GM12878 (cell line): ENCODE data around the gene FBRSL1. TPM values are rescaled to one million over a fixed set of nuclear protein-coding genes. Genes with fewer than 3 reads are reported as not detected.

Experiments
- ATAC-seq: fragments of 200-7000 bp; cut with Tn5 transposase; 3 replicates; pipeline ENCODE4 v1.9.1; 2020; ENCODE audit warnings: mild to moderate bottlenecking, moderate library complexity
- BruUV-seq: library from RNA; stranded (reverse); fragments of 400-500 nt; replicated peaks from 2 replicates; lab custom pipeline; 2021; lab: Mats Ljungman, UMichigan
- CTCF ChIA-PET: fragments of 300-600 bp; sonication (Branson Sonifier 250); formaldehyde crosslinking; extraction: SDS; loops from one replicate; lab custom pipeline; 2021; ENCODE audit warnings: inconsistent platforms; lab: Yijun Ruan, JAX
- POLR2A ChIA-PET: fragments of 350-600 bp; formaldehyde crosslinking; extraction: SDS; loops from one replicate; lab custom pipeline; 2021; ENCODE audit warnings: inconsistent platforms; lab: Charles Lee
- RAD21 ChIA-PET: fragments of 300-600 bp; sonication (Branson Sonifier 250); formaldehyde crosslinking; loops from one replicate; lab custom pipeline; 2023; ENCODE audit warnings: antibody characterized with exemption; ENCODE audit not compliant: unreplicated experiment; lab: Charles Lee
- SMC1A ChIA-PET: fragments of 300-600 bp; sonication (Branson Sonifier 250); formaldehyde crosslinking; loops from one replicate; lab custom pipeline; 2023; ENCODE audit not compliant: unreplicated experiment, uncharacterized antibody; lab: Charles Lee
- DNase-seq: peaks from one replicate; pipeline ENCODE4 v3.0.0-alpha.2; 2011; ENCODE audit warnings: low read depth, low spot score
- FAIRE-seq: peaks from 3 replicates; lab custom pipeline; 2011; peaks lifted over from hg19 to GRCh38; lab: Jason Lieb, UNC
- H2AFZ ChIP-seq: 2 replicates; pipeline ENCODE4 v1.6.0; 2011; ENCODE audit warnings: low read depth, low read length, control low read depth; ENCODE audit not compliant: control insufficient read depth
- H3K27ac ChIP-seq: 2 replicates; pipeline ENCODE4 v1.5.1; 2011; ENCODE audit warnings: control low read depth; ENCODE audit not compliant: control insufficient read depth, insufficient read depth
- H3K27me3 ChIP-seq, 2 experiments: replicated peaks in 1 of 2; 2 replicates each; pipeline versions ENCODE4 v1.6.0 to v1.6.1; 2011; ENCODE audit warnings: low read length in 1 of 2; ENCODE audit not compliant: control insufficient read depth in 2 of 2, insufficient read depth in 2 of 2
- H3K36me3 ChIP-seq, 2 experiments: 2 replicates each; pipeline ENCODE4 v1.5.1; 2011; ENCODE audit warnings: low read length in 1 of 2; ENCODE audit not compliant: control insufficient read depth in 2 of 2, insufficient read depth in 2 of 2
- H3K4me1 ChIP-seq: 2 replicates; pipeline ENCODE4 v1.6.1; 2011; ENCODE audit warnings: mild to moderate bottlenecking, low read length, moderate library complexity, mixed read lengths; ENCODE audit not compliant: control insufficient read depth, insufficient read depth
- H3K4me2 ChIP-seq: 2 replicates; pipeline ENCODE4 v1.6.0; 2011; ENCODE audit warnings: control low read depth; ENCODE audit not compliant: control insufficient read depth, insufficient read depth
- H3K4me3 ChIP-seq: fragments of 200-600 bp; sonication (generic); 2 replicates; pipeline ENCODE4 v1.5.1; 2016
- H3K79me2 ChIP-seq: 2 replicates; pipeline ENCODE4 v1.6.0; 2011; ENCODE audit warnings: low read length; ENCODE audit not compliant: control insufficient read depth, insufficient read depth
- H3K9ac ChIP-seq: 2 replicates; pipeline ENCODE4 v1.8.0; 2011; ENCODE audit warnings: low read length, control low read depth, mixed read lengths; ENCODE audit not compliant: control insufficient read depth, insufficient read depth
- H3K9me3 ChIP-seq: replicated peaks from 3 replicates; pipeline ENCODE4 v1.5.1; 2011; ENCODE audit warnings: mild to moderate bottlenecking, low read length; ENCODE audit not compliant: control insufficient read depth, insufficient read depth
- H4K20me1 ChIP-seq: 2 replicates; pipeline ENCODE4 v1.6.0; 2011; ENCODE audit not compliant: control insufficient read depth, insufficient read depth
- BCL11A ChIP-seq: IDR thresholded peaks from 2 replicates; pipeline ENCODE4 v1.6.1; 2011; ENCODE audit warnings: low read depth, low read length
- IRF4 ChIP-seq: IDR thresholded peaks from 2 replicates; pipeline ENCODE4 v1.6.1; 2011; ENCODE audit warnings: low read depth, low read length
- JUND ChIP-seq: IDR thresholded peaks from 2 replicates; pipeline ENCODE4 v1.6.1; 2012; ENCODE audit warnings: low read depth, mild to moderate bottlenecking, low read length, improper control_type of control experiment, moderate library complexity
- KLF5 ChIP-seq: fragments of 450-650 bp; IDR thresholded peaks from 2 replicates; pipeline ENCODE4 v1.6.1; 2014; ENCODE audit warnings: mild to moderate bottlenecking; ENCODE audit not compliant: partially characterized antibody
- NBN ChIP-seq: fragments of 450-650 bp; IDR thresholded peaks from 2 replicates; pipeline ENCODE4 v1.6.1; 2016
- NR2C1 ChIP-seq: fragments of 450-650 bp; IDR thresholded peaks from 2 replicates; pipeline ENCODE4 v1.6.1; 2017; ENCODE audit warnings: antibody characterized with exemption, mild to moderate bottlenecking, moderate library complexity
- WGBS: methylation state at CpG from one replicate; pipeline ENCODE4 v1.1.6; 2016; ENCODE audit warnings: low lambda C conversion rate; ENCODE audit not compliant: insufficient replicate concordance, insufficient coverage; ENCODE audit errors: missing lambda C conversion rate; 5-methylcytosine and 5-hydroxymethylcytosine counted together
- in situ Hi-C: fragments of 300-500 bp; cut with MboI; formaldehyde crosslinking; loops from 9 replicates; pipeline ENCODE4 v1.14.3; 2018; ENCODE audit warnings: mixed read lengths
- intact Hi-C: fragments of 100-400 bp; cut with micrococcal nuclease; formaldehyde crosslinking; loops from one replicate; pipeline ENCODE4 v1.14.2; 2022; ENCODE audit not compliant: unreplicated experiment
- polyA plus RNA-seq, 11 experiments: library from polyadenylated mRNA; depleted of rRNA in 4 of 11; unstranded in 6 of 11; stranded (reverse) in 5 of 11; fragments of >200 nt; fragmentation: Nextera tagmentation in 4 of 11; fragmentation: Illumina TruSeq in 1 of 11; extraction: Ambion mirVana in 4 of 11; extraction: Trizol in 1 of 11; gene quantifications; 1 replicate in 1 of 11; 2 replicates in 10 of 11; pipeline versions ENCODE4 v1.2.1 to v1.2.3, GENCODE V29; 2011 to 2016; ENCODE audit warnings: inconsistent platforms in 2 of 11, missing spikeins in 2 of 11, low read depth in 1 of 11
- total RNA-seq, 4 experiments: library from RNA; depleted of rRNA in 3 of 4; stranded (reverse); fragments of >200 nt in 3 of 4; fragmentation: Illumina TruSeq in 1 of 4; extraction: Trizol in 1 of 4; gene quantifications; 2 replicates each; pipeline versions ENCODE4 v1.2.1 to v1.2.3, GENCODE V29; 2013 to 2021
- TF ChIP-seq, protein P1 (sequence below): fragments of 450-650 bp; conservative IDR thresholded peaks from 2 replicates; pipeline ENCODE4 v1.6.1; 2017; ENCODE audit warnings: mild to moderate bottlenecking, moderate library complexity
- TF ChIP-seq, protein P2 (sequence below): IDR thresholded peaks from 2 replicates; pipeline ENCODE4 v1.6.1; 2012; ENCODE audit warnings: low read depth, low read length, improper control_type of control experiment
- TF ChIP-seq, protein P3 (sequence below): fragments of 450-650 bp; IDR thresholded peaks from 2 replicates; pipeline ENCODE4 v1.6.1; 2016; ENCODE audit warnings: mild to moderate bottlenecking, moderate library complexity, borderline replicate concordance
- TF ChIP-seq, protein P4 (sequence below): fragments of 450-650 bp; IDR thresholded peaks from 2 replicates; pipeline ENCODE4 v1.6.1; 2017; ENCODE audit warnings: mild to moderate bottlenecking, moderate library complexity
- TF ChIP-seq, protein P5 (sequence below): IDR thresholded peaks from 2 replicates; pipeline ENCODE4 v1.6.1; 2011; ENCODE audit warnings: low read depth, mild to moderate bottlenecking, low read length, moderate library complexity, borderline replicate concordance; ENCODE audit errors: extremely low read depth

FBRSL1 gene
- total and polyA plus RNA-seq, 10 of the 15 experiments (the other 5 are each of a cell fraction or from before 2014, with no cell fraction given) = 0.19 to 55.1 (median 4.1) TPM

DNA sequence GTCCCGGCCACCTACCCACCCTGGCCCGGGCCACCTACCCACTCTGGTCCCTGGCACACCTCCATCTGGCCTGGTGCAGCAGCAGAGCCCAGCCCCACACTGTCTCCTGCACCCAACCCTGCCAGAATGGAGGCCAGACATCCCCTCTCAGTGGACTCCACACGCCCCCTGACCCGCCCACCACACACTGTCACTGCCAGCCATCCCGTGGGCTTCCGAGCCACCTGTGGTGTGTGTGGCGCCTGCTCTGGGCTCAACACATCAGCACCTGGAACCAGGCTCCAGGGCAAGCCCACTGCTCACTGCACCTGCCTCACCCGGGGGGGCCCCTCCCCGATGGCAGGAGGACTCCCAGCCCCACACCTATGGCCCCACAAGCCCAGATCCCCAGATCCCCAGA is 50.5 kb downstream of the FBRSL1 start (continued):
- TF ChIP-seq, protein P1, sequence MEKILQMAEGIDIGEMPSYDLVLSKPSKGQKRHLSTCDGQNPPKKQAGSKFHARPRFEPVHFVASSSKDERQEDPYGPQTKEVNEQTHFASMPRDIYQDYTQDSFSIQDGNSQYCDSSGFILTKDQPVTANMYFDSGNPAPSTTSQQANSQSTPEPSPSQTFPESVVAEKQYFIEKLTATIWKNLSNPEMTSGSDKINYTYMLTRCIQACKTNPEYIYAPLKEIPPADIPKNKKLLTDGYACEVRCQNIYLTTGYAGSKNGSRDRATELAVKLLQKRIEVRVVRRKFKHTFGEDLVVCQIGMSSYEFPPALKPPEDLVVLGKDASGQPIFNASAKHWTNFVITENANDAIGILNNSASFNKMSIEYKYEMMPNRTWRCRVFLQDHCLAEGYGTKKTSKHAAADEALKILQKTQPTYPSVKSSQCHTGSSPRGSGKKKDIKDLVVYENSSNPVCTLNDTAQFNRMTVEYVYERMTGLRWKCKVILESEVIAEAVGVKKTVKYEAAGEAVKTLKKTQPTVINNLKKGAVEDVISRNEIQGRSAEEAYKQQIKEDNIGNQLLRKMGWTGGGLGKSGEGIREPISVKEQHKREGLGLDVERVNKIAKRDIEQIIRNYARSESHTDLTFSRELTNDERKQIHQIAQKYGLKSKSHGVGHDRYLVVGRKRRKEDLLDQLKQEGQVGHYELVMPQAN = no peak
- TF ChIP-seq NBN = no peak

DNA sequence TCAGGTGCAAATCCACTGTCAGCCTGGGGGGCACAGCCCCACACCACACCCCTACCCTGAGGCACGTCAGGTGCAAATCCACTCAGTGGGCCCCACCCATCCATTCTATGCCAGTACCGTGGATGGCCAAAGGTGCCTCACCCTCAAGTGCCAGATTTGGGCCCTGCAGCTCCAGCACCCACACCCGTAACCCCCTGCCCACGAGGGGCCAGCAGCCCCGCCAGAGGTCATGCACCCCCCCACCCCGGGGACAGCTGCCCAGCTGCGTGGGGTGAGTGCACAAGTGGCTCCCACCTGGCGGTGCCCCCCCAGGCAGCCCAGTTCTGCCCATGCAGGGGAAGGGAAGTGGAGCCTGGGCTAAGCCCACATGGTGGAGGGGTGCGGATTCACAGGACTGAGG is 51.2 kb downstream of the FBRSL1 start:
- no peak overlapping the region for H2AFZ ChIP-seq
- FAIRE-seq (no peak), DNase-seq (no peak), ATAC-seq (no peak)
- H3K4me3 ChIP-seq = no peak overlapping the region
- CTCF ChIA-PET = no interaction called here
- no TSS peak for BruUV-seq
- no peak overlapping the region for H3K9ac ChIP-seq
- no peaks in the 10 kb centered on the region for H3K79me2 ChIP-seq
- SMC1A ChIA-PET = interaction anchor here (0.6 kb wide), 1 partner anchor 1017 kb away, joined by 3 read pairs; no protein-coding TSS in a partner anchor
- no peaks in the 10 kb centered on the region for H3K36me3 ChIP-seq
- POLR2A ChIA-PET = no interaction called here
- no peaks in the 10 kb centered on the region for H3K27me3 ChIP-seq
- RAD21 ChIA-PET = no interaction called here
- H4K20me1 ChIP-seq = no peaks in the 10 kb centered on the region
- no peak overlapping the region for H3K4me2 ChIP-seq
- no peak overlapping the region for H3K27ac ChIP-seq
- no peaks in the 10 kb centered on the region for H3K4me1 ChIP-seq
- in situ Hi-C loops (no loop called here), intact Hi-C loops (no loop called here)
- H3K9me3 ChIP-seq = no peaks in the 10 kb centered on the region
- WGBS = 79% methylated on average over 9 of the region's 9 CpGs
- TF ChIP-seq JUND = no peak
- TF ChIP-seq, protein P2, sequence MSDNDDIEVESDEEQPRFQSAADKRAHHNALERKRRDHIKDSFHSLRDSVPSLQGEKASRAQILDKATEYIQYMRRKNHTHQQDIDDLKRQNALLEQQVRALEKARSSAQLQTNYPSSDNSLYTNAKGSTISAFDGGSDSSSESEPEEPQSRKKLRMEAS = no peak
- no peak for TF ChIP-seq BCL11A
- no peak for TF ChIP-seq NR2C1
- TF ChIP-seq, protein P3, sequence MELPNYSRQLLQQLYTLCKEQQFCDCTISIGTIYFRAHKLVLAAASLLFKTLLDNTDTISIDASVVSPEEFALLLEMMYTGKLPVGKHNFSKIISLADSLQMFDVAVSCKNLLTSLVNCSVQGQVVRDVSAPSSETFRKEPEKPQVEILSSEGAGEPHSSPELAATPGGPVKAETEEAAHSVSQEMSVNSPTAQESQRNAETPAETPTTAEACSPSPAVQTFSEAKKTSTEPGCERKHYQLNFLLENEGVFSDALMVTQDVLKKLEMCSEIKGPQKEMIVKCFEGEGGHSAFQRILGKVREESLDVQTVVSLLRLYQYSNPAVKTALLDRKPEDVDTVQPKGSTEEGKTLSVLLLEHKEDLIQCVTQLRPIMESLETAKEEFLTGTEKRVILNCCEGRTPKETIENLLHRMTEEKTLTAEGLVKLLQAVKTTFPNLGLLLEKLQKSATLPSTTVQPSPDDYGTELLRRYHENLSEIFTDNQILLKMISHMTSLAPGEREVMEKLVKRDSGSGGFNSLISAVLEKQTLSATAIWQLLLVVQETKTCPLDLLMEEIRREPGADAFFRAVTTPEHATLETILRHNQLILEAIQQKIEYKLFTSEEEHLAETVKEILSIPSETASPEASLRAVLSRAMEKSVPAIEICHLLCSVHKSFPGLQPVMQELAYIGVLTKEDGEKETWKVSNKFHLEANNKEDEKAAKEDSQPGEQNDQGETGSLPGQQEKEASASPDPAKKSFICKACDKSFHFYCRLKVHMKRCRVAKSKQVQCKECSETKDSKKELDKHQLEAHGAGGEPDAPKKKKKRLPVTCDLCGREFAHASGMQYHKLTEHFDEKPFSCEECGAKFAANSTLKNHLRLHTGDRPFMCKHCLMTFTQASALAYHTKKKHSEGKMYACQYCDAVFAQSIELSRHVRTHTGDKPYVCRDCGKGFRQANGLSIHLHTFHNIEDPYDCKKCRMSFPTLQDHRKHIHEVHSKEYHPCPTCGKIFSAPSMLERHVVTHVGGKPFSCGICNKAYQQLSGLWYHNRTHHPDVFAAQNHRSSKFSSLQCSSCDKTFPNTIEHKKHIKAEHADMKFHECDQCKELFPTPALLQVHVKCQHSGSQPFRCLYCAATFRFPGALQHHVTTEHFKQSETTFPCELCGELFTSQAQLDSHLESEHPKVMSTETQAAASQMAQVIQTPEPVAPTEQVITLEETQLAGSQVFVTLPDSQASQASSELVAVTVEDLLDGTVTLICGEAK = no peak
- no peak for TF ChIP-seq KLF5
- no peak for TF ChIP-seq IRF4
- TF ChIP-seq, protein P4, sequence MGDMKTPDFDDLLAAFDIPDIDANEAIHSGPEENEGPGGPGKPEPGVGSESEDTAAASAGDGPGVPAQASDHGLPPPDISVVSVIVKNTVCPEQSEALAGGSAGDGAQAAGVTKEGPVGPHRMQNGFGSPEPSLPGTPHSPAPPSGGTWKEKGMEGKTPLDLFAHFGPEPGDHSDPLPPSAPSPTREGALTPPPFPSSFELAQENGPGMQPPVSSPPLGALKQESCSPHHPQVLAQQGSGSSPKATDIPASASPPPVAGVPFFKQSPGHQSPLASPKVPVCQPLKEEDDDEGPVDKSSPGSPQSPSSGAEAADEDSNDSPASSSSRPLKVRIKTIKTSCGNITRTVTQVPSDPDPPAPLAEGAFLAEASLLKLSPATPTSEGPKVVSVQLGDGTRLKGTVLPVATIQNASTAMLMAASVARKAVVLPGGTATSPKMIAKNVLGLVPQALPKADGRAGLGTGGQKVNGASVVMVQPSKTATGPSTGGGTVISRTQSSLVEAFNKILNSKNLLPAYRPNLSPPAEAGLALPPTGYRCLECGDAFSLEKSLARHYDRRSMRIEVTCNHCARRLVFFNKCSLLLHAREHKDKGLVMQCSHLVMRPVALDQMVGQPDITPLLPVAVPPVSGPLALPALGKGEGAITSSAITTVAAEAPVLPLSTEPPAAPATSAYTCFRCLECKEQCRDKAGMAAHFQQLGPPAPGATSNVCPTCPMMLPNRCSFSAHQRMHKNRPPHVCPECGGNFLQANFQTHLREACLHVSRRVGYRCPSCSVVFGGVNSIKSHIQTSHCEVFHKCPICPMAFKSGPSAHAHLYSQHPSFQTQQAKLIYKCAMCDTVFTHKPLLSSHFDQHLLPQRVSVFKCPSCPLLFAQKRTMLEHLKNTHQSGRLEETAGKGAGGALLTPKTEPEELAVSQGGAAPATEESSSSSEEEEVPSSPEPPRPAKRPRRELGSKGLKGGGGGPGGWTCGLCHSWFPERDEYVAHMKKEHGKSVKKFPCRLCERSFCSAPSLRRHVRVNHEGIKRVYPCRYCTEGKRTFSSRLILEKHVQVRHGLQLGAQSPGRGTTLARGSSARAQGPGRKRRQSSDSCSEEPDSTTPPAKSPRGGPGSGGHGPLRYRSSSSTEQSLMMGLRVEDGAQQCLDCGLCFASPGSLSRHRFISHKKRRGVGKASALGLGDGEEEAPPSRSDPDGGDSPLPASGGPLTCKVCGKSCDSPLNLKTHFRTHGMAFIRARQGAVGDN = no peak
- TF ChIP-seq, protein P5, sequence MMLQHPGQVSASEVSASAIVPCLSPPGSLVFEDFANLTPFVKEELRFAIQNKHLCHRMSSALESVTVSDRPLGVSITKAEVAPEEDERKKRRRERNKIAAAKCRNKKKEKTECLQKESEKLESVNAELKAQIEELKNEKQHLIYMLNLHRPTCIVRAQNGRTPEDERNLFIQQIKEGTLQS = no peak
